Kidney (tissue), 14 donors: Measurements from ENCODE around the gene RABGAP1. TPM values are rescaled to one million over a fixed set of nuclear protein-coding genes. Genes with fewer than 3 reads are reported as not detected.

ENCODE experiments used
- DNase-seq, 5 donors: peaks; one replicate each; pipeline ENCODE4 v3.0.0-alpha.2; 2013 to 2020
- FAIRE-seq: peaks from 2 replicates; lab custom pipeline; 2012; peaks lifted over from hg19 to GRCh38; lab: Jason Lieb, UNC
- H3K27ac ChIP-seq, 2 donors: one replicate each; pipeline ENCODE4 v1.7.0; 2013; ENCODE audit warnings: low read depth in 2 of 2, low read length in 2 of 2, inconsistent platforms in 1 of 2
- H3K27me3 ChIP-seq: one replicate; pipeline ENCODE4 v1.7.1; 2013; ENCODE audit warnings: low read length, inconsistent platforms; ENCODE audit not compliant: control insufficient read depth, insufficient read depth
- H3K36me3 ChIP-seq, 3 donors: one replicate each; pipeline versions ENCODE4 v1.7.0 to v1.7.1; 2013; ENCODE audit warnings: low read length in 3 of 3, control low read depth in 1 of 3, inconsistent platforms in 1 of 3; ENCODE audit not compliant: insufficient read depth in 3 of 3, control insufficient read depth in 2 of 3
- H3K4me1 ChIP-seq, 3 donors: one replicate each; pipeline versions ENCODE4 v1.7.0 to v1.7.1; 2013; ENCODE audit warnings: low read length in 3 of 3, inconsistent platforms in 1 of 3, low read depth in 1 of 3; ENCODE audit not compliant: control insufficient read depth in 2 of 3, insufficient read depth in 2 of 3
- H3K4me3 ChIP-seq, 3 donors: one replicate each; pipeline versions ENCODE4 v1.7.0 to v1.8.1; 2013; ENCODE audit warnings: low read length in 3 of 3, control low read depth in 1 of 3, inconsistent platforms in 1 of 3
- H3K9ac ChIP-seq, 3 donors: one replicate each; pipeline versions ENCODE4 v1.7.0 to v1.7.1; 2013; ENCODE audit warnings: low read length in 3 of 3, control low read depth in 1 of 3, inconsistent platforms in 1 of 3
- H3K9me3 ChIP-seq, 3 donors: one replicate each; pipeline versions ENCODE4 v1.7.0 to v1.7.1; 2013; ENCODE audit warnings: low read length in 3 of 3, control low read depth in 1 of 3, inconsistent platforms in 1 of 3; ENCODE audit not compliant: control insufficient read depth in 2 of 3, insufficient read depth in 1 of 3
- CTCF ChIP-seq: IDR thresholded peaks from 3 replicates; pipeline ENCODE4 v1.5.1; 2012; ENCODE audit warnings: mild to moderate bottlenecking, moderate library complexity, borderline replicate concordance; ENCODE audit not compliant: insufficient read depth; ENCODE audit errors: extremely low read depth
- intact Hi-C: fragments of 100-400 bp; cut with DNase I; formaldehyde crosslinking; loops from one replicate; pipeline ENCODE4 v1.11.1; 2022
- polyA plus RNA-seq: library from polyadenylated mRNA; stranded (reverse); fragments of 350-450 nt; fragmentation: Illumina TruSeq; extraction: RNeasy Lipid Tissue Mini Kit (QIAGEN cat#74804); gene quantifications from one replicate; pipeline ENCODE4 v1.2.3, GENCODE V29; 2014; ENCODE audit warnings: low read depth, low replicate concordance; ENCODE audit not compliant: insufficient read depth
- total RNA-seq: library from RNA; stranded (reverse); fragmentation: NEBNext Ultra II Directional; extraction: Animal tissue kit (Norgen Biotek cat#: 25700); gene quantifications from one replicate; pipeline ENCODE4 v1.2.1, GENCODE V29; 2021
- donor health status: control.
- donor health status: control.
- donor health status: control.
- donor health status: control.
- donor health status: control.
- donor health status: DM: yes; HTN: yes; CAD: no.
- donor health status: Normal renal cell carcinoma (clear cell type).

RABGAP1 gene
- total and polyA plus RNA-seq, 2 donors from 2014 or later: 13.7 to 61.1 TPM

GRCh38 chr9:123111427-123112014, 170.7 kb downstream of the RABGAP1 start:
- Histone ChIP-seq H3K9ac (no peak overlapping the region), H3K27ac (no peak overlapping the region), H3K4me3 (no peak overlapping the region), H3K9me3 (no peaks in the 10 kb centered on the region), H3K36me3 (peaks cover 3 to 21% (median 9%) of the 10 kb centered on the region in 3 donors), H3K4me1 (peaks cover 0 to 6% (median 3%) of the 10 kb centered on the region in 3 donors), H3K27me3 (no peaks in the 10 kb centered on the region)
- intact Hi-C loops: no loop called here
- FAIRE-seq (no peak), DNase-seq (no peak)
- no peak for TF ChIP-seq CTCF

- intact Hi-C loops: no loop called here
- FAIRE-seq (no peak), DNase-seq (peak in 3 of 5 donors; percentile 24 to 44 (median 31))
- peaks cover 3 to 21% (median 9%) of the 10 kb centered on the region in 3 donors for H3K36me3 ChIP-seq
- TF ChIP-seq CTCF: no peak
- peaks cover 0 to 8% (median 3%) of the 10 kb centered on the region in 3 donors for H3K4me1 ChIP-seq
- no peak overlapping the region for H3K27ac ChIP-seq
- H3K9ac ChIP-seq: no peak overlapping the region
- H3K27me3 ChIP-seq: no peaks in the 10 kb centered on the region
- H3K4me3 ChIP-seq: no peak overlapping the region
- no peaks in the 10 kb centered on the region for H3K9me3 ChIP-seq
These were observed 171.5 kb downstream of the RABGAP1 start for GRCh38 chr9:123112015-123112975.

GRCh38 chr9:123113185-123113584, 172.4 kb downstream of the RABGAP1 start:
- Histone ChIP-seq H3K27ac (no peak overlapping the region), H3K27me3 (no peaks in the 10 kb centered on the region), H3K4me1 (peaks cover 0 to 17% (median 3%) of the 10 kb centered on the region in 3 donors), H3K4me3 (no peak overlapping the region), H3K9ac (no peak overlapping the region), H3K36me3 (peaks cover 3 to 12% (median 6%) of the 10 kb centered on the region in 3 donors), H3K9me3 (no peaks in the 10 kb centered on the region)
- intact Hi-C loops: no loop called here
- FAIRE-seq (no peak), DNase-seq (no peak)
- no peak for TF ChIP-seq CTCF
